Renal cortex interstitium (tissue), 11 donors: ENCODE results near the gene BRAT1. TPM values are rescaled to one million over a fixed set of nuclear protein-coding genes. Genes with fewer than 3 reads are reported as not detected.
"Not testable (repeated sequence)": the region's sequence is repeated elsewhere in the genome, so short reads cannot be mapped to it uniquely, and the experiment has no call there.

ENCODE experiments used
- DNase-seq, 11 donors: peaks; one replicate each; pipeline ENCODE4 v3.0.0-alpha.2; 2013; ENCODE audit warnings: low read depth in 9 of 11, low spot score in 4 of 11; ENCODE audit errors: extremely low read depth in 1 of 11
- polyA plus RNA-seq, 3 donors: library from polyadenylated mRNA; unstranded; fragments of 120-200 nt; gene quantifications; one replicate each; pipeline ENCODE4 v1.2.1, GENCODE V29; 2013; ENCODE audit not compliant: insufficient read length in 3 of 3

Gene BRAT1
- polyA plus RNA-seq, 3 donors: 21.5 to 37.7 (median 36.2) TPM

- no peak for DNase-seq
Measured at GRCh38 chr7:2542916-2543871, 12.1 kb downstream of the BRAT1 start.

- no peak for DNase-seq
Measured at GRCh38 chr7:2542011-2542915, 13.1 kb downstream of the BRAT1 start.

GRCh38 chr7:2541291-2542010 lies 13.9 kb downstream of the BRAT1 start:
- no peak for DNase-seq

- DNase-seq: no peak
Measured at GRCh38 chr7:2540641-2541051, 14.7 kb downstream of the BRAT1 start.

GRCh38 chr7:2540133-2540532 lies 15.2 kb downstream of the BRAT1 start:
- DNase-seq: no peak

GRCh38 chr7:2539031-2539911 lies 16.1 kb downstream of the BRAT1 start:
- DNase-seq: no peak

GRCh38 chr7:2537981-2538851 lies 17.1 kb downstream of the BRAT1 start:
- DNase-seq: no peak

- DNase-seq: not testable (repeated sequence)
Measured at GRCh38 chr7:2535872-2536627, 19.3 kb downstream of the BRAT1 start.

- not testable (repeated sequence) for DNase-seq
Measured at GRCh38 chr7:2534214-2534613, 21.1 kb downstream of the BRAT1 start.

GRCh38 chr7:2533566-2533965 lies 21.8 kb downstream of the BRAT1 start:
- DNase-seq: not testable (repeated sequence)

GRCh38 chr7:2532816-2533215 lies 22.5 kb downstream of the BRAT1 start:
- DNase-seq: not testable (repeated sequence)

- DNase-seq: not testable (repeated sequence)
Measured at GRCh38 chr7:2532199-2532772, 23.0 kb downstream of the BRAT1 start.

GRCh38 chr7:2531796-2532110 lies 23.6 kb downstream of the BRAT1 start:
- not testable (repeated sequence) for DNase-seq

GRCh38 chr7:2530994-2531795 lies 24.1 kb downstream of the BRAT1 start:
- DNase-seq: not testable (repeated sequence)
